A673 (cell line): ENCODE data around the gene HSPB6. TPM values are rescaled to one million over a fixed set of nuclear protein-coding genes. Genes with fewer than 3 reads are reported as not detected.

Experiments used
- BruUV-seq: library from RNA; stranded (reverse); fragments of 400-500 nt; replicated peaks from 2 replicates; lab custom pipeline; 2021; lab: Mats Ljungman, UMichigan
- CTCF ChIA-PET: fragments of 300-600 bp; sonication (Branson Sonifier 250); formaldehyde crosslinking; loops from one replicate; lab custom pipeline; 2022; ENCODE audit warnings: antibody characterized with exemption; lab: Charles Lee
- POLR2A ChIA-PET: fragments of 300-600 bp; sonication (Branson Sonifier 250); formaldehyde crosslinking; loops from one replicate; lab custom pipeline; 2022; ENCODE audit warnings: antibody characterized with exemption; ENCODE audit not compliant: low non-redundant PET; lab: Charles Lee
- DNase-seq: peaks from one replicate; pipeline ENCODE4 v3.0.0-alpha.2; 2015; ENCODE audit warnings: low spot score
- H3K27ac ChIP-seq: fragments of 200-600 bp; sonication (generic); 2 replicates; pipeline ENCODE4 v1.5.1; 2016; ENCODE audit warnings: mixed run types, low read depth, mild to moderate bottlenecking, mixed read lengths, antibody characterized with exemption, low read length; ENCODE audit not compliant: poor library complexity, severe bottlenecking
- H3K27me3 ChIP-seq: fragments of 200-600 bp; sonication (generic); replicated peaks from 2 replicates; pipeline ENCODE4 v1.6.1; 2017; ENCODE audit warnings: mixed run types, low read depth, mild to moderate bottlenecking, mixed read lengths, antibody characterized with exemption, low read length; ENCODE audit not compliant: insufficient read depth, poor library complexity
- H3K36me3 ChIP-seq: fragments of 200-600 bp; sonication (generic); 2 replicates; pipeline ENCODE4 v1.6.1; 2016; ENCODE audit warnings: mixed run types, mild to moderate bottlenecking, mixed read lengths, antibody characterized with exemption, low read length; ENCODE audit not compliant: insufficient read depth, poor library complexity, severe bottlenecking
- H3K4me1 ChIP-seq: fragments of 200-600 bp; sonication (generic); 2 replicates; pipeline ENCODE4 v1.6.1; 2017; ENCODE audit warnings: mixed run types, mild to moderate bottlenecking, mixed read lengths, antibody characterized with exemption, low read length; ENCODE audit not compliant: insufficient read depth, poor library complexity, severe bottlenecking
- H3K4me3 ChIP-seq: fragments of 200-600 bp; sonication (generic); 2 replicates; pipeline ENCODE4 v1.5.1; 2016; ENCODE audit warnings: low read depth, mixed run types, mild to moderate bottlenecking, mixed read lengths, low read length; ENCODE audit not compliant: poor library complexity, severe bottlenecking
- H3K9me3 ChIP-seq: fragments of 200-600 bp; sonication (generic); 2 replicates; pipeline ENCODE4 v1.6.1; 2016; ENCODE audit warnings: mixed run types, low read depth, mild to moderate bottlenecking, mixed read lengths, antibody characterized with exemption, low read length; ENCODE audit not compliant: poor library complexity, severe bottlenecking
- EZH2 ChIP-seq: fragments of 200-600 bp; sonication (generic); IDR thresholded peaks from 2 replicates; pipeline ENCODE4 v1.6.1; 2017; ENCODE audit warnings: borderline replicate concordance, low read depth, mild to moderate bottlenecking, mixed read lengths, antibody characterized with exemption, low read length; ENCODE audit not compliant: poor library complexity, severe bottlenecking
- intact Hi-C: fragments of 100-400 bp; cut with micrococcal nuclease; formaldehyde crosslinking; loops from one replicate; pipeline ENCODE4 v1.10.0; 2022; ENCODE audit not compliant: unreplicated experiment
- total RNA-seq: library from RNA; stranded (reverse); gene quantifications from 2 replicates; pipeline ENCODE4 v1.2.3, GENCODE V29; 2021
- TF ChIP-seq, protein P1 (sequence below): fragments of 300-800, 200-600 bp; sonication (generic); conservative IDR thresholded peaks from 2 replicates; pipeline ENCODE4 v1.5.1; 2017; ENCODE audit warnings: low read depth, mild to moderate bottlenecking, antibody characterized with exemption, low read length, moderate library complexity, mixed read lengths

The HSPB6 gene
- total RNA-seq, 1 experiment from 2014 or later = not detected

DNA sequence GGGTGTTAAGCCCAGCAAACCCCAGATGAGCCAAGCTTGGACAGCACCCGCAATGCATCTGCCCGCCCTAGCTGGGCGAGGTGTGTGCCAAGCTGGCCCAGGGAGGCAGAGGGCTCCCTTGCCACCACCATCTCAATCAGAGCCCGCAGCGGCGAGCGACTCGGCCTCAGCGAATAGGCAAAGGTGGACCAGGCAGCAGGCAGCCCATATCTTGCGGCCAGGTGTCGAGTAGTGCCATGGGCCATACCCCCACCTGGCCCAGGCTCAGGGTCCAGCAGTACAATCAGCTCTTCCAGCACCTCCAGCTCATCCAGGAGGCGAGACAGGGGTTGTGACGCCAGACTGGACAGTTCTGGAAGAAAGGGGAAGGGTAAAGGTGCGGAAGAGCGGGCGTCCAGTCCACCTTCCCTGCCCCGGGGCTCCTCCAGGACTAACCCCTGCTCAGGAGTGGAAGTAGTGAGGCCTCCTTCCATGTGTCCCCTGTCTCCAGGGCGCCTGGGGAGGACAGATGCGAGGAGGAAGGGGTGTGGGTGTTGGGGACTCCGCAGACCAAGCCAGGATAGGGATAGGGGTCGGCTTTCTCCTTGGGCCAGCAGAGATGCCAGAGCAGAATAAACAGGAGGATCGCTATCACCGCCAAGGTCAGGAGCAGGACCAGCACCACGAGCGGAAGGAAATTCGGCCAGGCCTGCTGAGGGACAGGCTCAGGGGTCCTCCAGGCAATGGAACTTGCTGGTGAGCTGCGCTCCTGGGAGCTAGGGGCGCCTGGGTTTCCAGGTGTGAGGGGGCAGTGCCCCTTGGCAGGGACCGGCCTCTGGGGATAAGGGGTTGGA lies 17.3 kb downstream of the HSPB6 start:
- Histone ChIP-seq H3K36me3 (peaks cover 31% of the 10 kb centered on the region), H3K4me3 (peak overlapping the region; percentile 65), H3K4me1 (peaks cover 2% of the 10 kb centered on the region), H3K27me3 (no peaks in the 10 kb centered on the region), H3K27ac (peak overlapping the region; percentile 75), H3K9me3 (no peaks in the 10 kb centered on the region)
- POLR2A ChIA-PET = no interaction called here
- intact Hi-C loops = loop anchor here (10.0 kb wide), 1 partner anchor 195 kb away; the partner anchor contains the start of gene LRFN3
- BruUV-seq = no TSS peak
- TF ChIP-seq, protein P1, sequence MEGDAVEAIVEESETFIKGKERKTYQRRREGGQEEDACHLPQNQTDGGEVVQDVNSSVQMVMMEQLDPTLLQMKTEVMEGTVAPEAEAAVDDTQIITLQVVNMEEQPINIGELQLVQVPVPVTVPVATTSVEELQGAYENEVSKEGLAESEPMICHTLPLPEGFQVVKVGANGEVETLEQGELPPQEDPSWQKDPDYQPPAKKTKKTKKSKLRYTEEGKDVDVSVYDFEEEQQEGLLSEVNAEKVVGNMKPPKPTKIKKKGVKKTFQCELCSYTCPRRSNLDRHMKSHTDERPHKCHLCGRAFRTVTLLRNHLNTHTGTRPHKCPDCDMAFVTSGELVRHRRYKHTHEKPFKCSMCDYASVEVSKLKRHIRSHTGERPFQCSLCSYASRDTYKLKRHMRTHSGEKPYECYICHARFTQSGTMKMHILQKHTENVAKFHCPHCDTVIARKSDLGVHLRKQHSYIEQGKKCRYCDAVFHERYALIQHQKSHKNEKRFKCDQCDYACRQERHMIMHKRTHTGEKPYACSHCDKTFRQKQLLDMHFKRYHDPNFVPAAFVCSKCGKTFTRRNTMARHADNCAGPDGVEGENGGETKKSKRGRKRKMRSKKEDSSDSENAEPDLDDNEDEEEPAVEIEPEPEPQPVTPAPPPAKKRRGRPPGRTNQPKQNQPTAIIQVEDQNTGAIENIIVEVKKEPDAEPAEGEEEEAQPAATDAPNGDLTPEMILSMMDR = no peak
- no peak for TF ChIP-seq EZH2
- CTCF ChIA-PET = interaction anchor here (1.2 kb wide), 1 partner anchor 44 kb away, joined by 14 read pairs; no protein-coding TSS in a partner anchor
- DNase-seq = no peak

DNA sequence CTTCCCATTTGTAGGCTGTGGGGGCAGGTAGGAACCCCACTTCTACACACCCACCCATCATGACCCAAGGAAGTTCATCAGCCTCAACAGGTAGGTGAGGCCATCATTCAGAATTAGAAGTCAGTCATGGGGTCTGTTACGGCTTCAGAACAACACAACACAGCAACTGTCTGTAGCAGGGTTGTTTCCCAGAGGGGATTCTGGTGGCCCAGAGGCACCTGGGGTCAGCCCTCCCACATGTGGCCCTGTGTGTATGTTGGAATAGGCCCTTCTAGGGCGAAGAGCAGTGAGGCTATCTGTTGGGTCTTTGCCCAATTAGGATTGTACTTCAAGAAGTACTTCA lies 18.0 kb downstream of the HSPB6 start:
- ChIA-PET CTCF (no interaction called here), POLR2A (no interaction called here)
- H3K4me1 ChIP-seq = no peaks in the 10 kb centered on the region
- H3K9me3 ChIP-seq = no peaks in the 10 kb centered on the region
- no peaks in the 10 kb centered on the region for H3K27me3 ChIP-seq
- H3K27ac ChIP-seq = no peak overlapping the region
- intact Hi-C loops = no loop called here
- peaks cover 37% of the 10 kb centered on the region for H3K36me3 ChIP-seq
- BruUV-seq = no TSS peak
- no peak for DNase-seq
- H3K4me3 ChIP-seq = no peak overlapping the region
- TF ChIP-seq, protein P1 = no peak
- TF ChIP-seq EZH2 = no peak

DNA sequence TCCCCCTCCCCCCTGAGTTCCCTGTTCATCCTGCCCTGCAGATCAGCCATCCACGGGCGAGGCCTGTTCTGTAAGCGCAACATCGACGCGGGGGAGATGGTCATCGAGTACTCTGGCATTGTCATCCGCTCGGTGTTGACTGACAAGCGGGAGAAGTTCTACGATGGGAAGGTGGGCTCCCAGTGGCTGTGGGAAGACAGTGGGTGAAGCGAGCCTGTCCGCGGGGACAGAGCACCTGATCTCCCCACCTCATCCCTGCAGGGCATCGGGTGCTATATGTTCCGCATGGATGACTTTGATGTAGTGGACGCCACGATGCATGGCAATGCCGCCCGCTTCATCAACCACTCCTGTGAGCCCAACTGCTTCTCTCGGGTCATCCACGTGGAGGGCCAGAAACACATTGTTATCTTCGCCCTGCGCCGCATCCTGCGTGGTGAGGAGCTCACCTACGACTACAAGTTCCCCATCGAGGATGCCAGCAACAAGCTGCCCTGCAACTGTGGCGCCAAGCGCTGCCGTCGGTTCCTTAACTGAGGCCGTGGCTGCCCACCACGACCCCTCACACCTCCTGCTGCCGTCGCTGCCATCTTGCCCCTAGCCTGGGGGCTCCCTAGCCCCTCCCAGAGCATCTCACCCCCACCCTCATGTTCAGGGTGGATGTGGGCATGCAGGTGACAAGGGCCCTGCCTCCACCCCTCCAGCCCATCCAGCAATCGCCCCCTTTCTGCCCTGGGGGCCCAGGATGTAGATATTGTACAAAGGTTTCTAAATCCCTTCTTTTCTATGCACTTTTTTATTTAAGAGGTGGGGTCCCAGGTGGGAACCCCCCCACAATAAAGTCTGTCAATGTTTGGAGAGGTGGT lies 18.6 kb downstream of the HSPB6 start:
- Histone ChIP-seq H3K4me1 (no peaks in the 10 kb centered on the region), H3K4me3 (no peak overlapping the region), H3K27me3 (no peaks in the 10 kb centered on the region), H3K9me3 (no peaks in the 10 kb centered on the region), H3K27ac (no peak overlapping the region), H3K36me3 (peaks cover 43% of the 10 kb centered on the region)
- no peak for DNase-seq
- POLR2A ChIA-PET = no interaction called here
- CTCF ChIA-PET = no interaction called here
- intact Hi-C loops = no loop called here
- no peak for TF ChIP-seq EZH2
- TF ChIP-seq, protein P1 = no peak
- TSS peak; percentile 82 for BruUV-seq
